DOHH2 (cell line): ENCODE measurements around the gene CHCHD6.

ENCODE experiments used
- H3F3A ChIP-seq: fragments of 200-600 bp; sonication (generic), shearing (Covaris generic); 2 replicates; pipeline ENCODE4 v1.6.0; 2016; ENCODE audit warnings: antibody characterized with exemption, mild to moderate bottlenecking; ENCODE audit not compliant: control insufficient read depth, insufficient read depth
- H3K27ac ChIP-seq: fragments of 200-600 bp; sonication (generic); 2 replicates; pipeline ENCODE4 v1.5.1; 2014; ENCODE audit warnings: low read depth, mild to moderate bottlenecking, low read length, moderate library complexity
- H3K27me3 ChIP-seq: fragments of 200-600 bp; sonication (generic); 2 replicates; pipeline ENCODE4 v1.6.1; 2014; ENCODE audit warnings: mild to moderate bottlenecking, low read length, mixed read lengths; ENCODE audit not compliant: control insufficient read depth
- H3K36me3 ChIP-seq: fragments of 200-600 bp; sonication (generic); 2 replicates; pipeline ENCODE4 v1.6.1; 2014; ENCODE audit warnings: mild to moderate bottlenecking, low read length, moderate library complexity, mixed read lengths; ENCODE audit not compliant: control insufficient read depth
- H3K4me1 ChIP-seq: fragments of 200-600 bp; sonication (generic); 2 replicates; pipeline ENCODE4 v1.6.1; 2014; ENCODE audit warnings: mild to moderate bottlenecking, low read length, mixed read lengths; ENCODE audit not compliant: control insufficient read depth
- H3K4me2 ChIP-seq: fragments of 200-600 bp; sonication (generic); 2 replicates; pipeline ENCODE4 v1.6.0; 2014; ENCODE audit warnings: mild to moderate bottlenecking, low read length, moderate library complexity
- H3K4me3 ChIP-seq: fragments of 200-600 bp; sonication (generic); 2 replicates; pipeline ENCODE4 v1.5.1; 2014; ENCODE audit warnings: mild to moderate bottlenecking, low read length, mixed read lengths
- H3K79me2 ChIP-seq: fragments of 200-600 bp; sonication (generic); 2 replicates; pipeline ENCODE4 v1.6.1; 2014; ENCODE audit warnings: mild to moderate bottlenecking, low read length, mixed read lengths; ENCODE audit not compliant: control insufficient read depth
- H3K9me2 ChIP-seq: fragments of 200-600 bp; sonication (generic); replicated peaks from 2 replicates; pipeline ENCODE4 v1.6.1; 2014; ENCODE audit warnings: mild to moderate bottlenecking, low read length, mixed read lengths; ENCODE audit not compliant: control insufficient read depth
- H3K9me3 ChIP-seq: fragments of 200-600 bp; sonication (generic); 2 replicates; pipeline ENCODE4 v1.6.1; 2014; ENCODE audit warnings: antibody characterized with exemption, low read length, mixed read lengths; ENCODE audit not compliant: control insufficient read depth, insufficient read depth
- H4K20me1 ChIP-seq: fragments of 200-600 bp; sonication (generic); 2 replicates; pipeline ENCODE4 v1.6.0; 2014; ENCODE audit warnings: low read depth, mild to moderate bottlenecking, antibody characterized with exemption, low read length, moderate library complexity; ENCODE audit not compliant: control insufficient read depth, insufficient read depth
- EZH2phosphoT487 ChIP-seq: fragments of 200-600 bp; sonication (generic); IDR thresholded peaks from 2 replicates; pipeline ENCODE4 v1.6.1; 2017; ENCODE audit warnings: borderline replicate concordance, mild to moderate bottlenecking, antibody characterized with exemption, low read length, moderate library complexity, mixed read lengths
- TF ChIP-seq, protein P1 (sequence below): fragments of 200-600 bp; sonication (generic); IDR thresholded peaks from one replicate; pipeline ENCODE4 v1.5.1; 2014; ENCODE audit warnings: antibody characterized with exemption, mild to moderate bottlenecking, low read depth, low read length; ENCODE audit not compliant: poor library complexity, severe bottlenecking

Gene CHCHD6

DNA sequence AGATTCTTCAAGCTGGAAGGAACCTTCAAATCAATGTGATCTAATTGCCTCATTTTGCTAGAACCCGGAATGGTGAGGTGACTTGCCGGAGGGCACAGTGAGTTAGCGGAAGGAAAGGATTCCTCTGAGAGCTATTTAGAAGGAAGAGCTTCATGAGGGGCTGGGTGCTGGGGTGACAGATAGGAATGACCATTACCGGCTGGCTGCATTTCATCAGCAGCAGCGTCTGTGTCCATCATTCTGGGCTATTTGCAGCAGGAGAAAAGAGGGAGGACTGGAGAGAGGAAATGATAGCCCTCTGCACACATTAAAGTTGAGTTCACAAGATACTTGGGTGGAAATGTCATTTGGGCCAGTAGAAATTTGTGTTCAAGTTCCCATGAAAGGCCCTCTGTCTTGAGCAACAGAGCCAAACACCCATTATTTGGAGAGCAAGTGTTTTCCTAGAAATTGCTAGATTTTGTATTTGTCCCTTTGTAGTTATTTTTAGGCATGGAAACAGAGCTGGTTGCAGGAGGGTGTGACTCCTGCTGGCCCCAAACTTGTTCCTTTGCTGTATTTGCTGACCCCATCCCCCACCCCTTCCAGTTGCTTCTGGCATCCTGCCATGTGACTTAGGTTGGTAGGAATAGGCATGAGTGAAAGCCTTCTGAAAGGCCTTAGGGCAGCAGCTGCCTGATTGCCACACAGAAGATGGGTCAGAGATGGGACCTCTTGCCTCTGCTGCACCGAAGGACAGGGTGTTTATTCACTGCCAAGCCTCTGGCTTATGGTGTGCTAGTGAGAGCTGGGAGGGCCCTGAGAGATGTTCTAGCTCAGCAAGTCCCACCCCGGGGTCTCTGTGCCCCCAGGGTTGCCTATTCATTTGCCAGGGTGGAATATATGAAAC is 191.4 kb downstream of the CHCHD6 start:
- no peaks in the 10 kb centered on the region for H3K27me3 ChIP-seq
- no peaks in the 10 kb centered on the region for H3K9me2 ChIP-seq
- H3K79me2 ChIP-seq = no peaks in the 10 kb centered on the region
- no peaks in the 10 kb centered on the region for H3K4me1 ChIP-seq
- H3F3A ChIP-seq = no peaks in the 10 kb centered on the region
- H3K27ac ChIP-seq = no peak overlapping the region
- H3K9me3 ChIP-seq = no peaks in the 10 kb centered on the region
- no peak overlapping the region for H3K4me3 ChIP-seq
- no peak for TF ChIP-seq EZH2phosphoT487
- TF ChIP-seq, protein P1, sequence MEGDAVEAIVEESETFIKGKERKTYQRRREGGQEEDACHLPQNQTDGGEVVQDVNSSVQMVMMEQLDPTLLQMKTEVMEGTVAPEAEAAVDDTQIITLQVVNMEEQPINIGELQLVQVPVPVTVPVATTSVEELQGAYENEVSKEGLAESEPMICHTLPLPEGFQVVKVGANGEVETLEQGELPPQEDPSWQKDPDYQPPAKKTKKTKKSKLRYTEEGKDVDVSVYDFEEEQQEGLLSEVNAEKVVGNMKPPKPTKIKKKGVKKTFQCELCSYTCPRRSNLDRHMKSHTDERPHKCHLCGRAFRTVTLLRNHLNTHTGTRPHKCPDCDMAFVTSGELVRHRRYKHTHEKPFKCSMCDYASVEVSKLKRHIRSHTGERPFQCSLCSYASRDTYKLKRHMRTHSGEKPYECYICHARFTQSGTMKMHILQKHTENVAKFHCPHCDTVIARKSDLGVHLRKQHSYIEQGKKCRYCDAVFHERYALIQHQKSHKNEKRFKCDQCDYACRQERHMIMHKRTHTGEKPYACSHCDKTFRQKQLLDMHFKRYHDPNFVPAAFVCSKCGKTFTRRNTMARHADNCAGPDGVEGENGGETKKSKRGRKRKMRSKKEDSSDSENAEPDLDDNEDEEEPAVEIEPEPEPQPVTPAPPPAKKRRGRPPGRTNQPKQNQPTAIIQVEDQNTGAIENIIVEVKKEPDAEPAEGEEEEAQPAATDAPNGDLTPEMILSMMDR = no peak
- no peaks in the 10 kb centered on the region for H3K36me3 ChIP-seq
- no peaks in the 10 kb centered on the region for H4K20me1 ChIP-seq
- no peak overlapping the region for H3K4me2 ChIP-seq

DNA sequence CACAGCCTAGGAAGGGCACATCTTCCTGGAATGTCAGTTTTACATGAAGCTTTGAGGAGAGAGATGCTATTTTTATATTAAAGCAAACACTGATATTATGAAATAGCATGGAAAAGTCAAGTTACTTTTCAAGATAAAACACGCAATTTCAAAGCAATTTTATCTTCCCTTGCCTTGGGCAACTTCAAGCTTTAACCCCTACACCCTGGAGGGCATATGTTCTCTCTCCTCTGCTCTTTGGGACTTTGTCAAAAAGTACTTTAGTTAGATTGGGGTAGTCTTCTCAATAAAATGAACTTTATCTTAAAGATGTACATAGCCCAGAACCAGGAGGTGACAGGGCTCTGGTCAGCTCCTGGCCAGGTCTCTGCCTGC is 192.0 kb downstream of the CHCHD6 start:
- no peaks in the 10 kb centered on the region for H3K4me1 ChIP-seq

DNA sequence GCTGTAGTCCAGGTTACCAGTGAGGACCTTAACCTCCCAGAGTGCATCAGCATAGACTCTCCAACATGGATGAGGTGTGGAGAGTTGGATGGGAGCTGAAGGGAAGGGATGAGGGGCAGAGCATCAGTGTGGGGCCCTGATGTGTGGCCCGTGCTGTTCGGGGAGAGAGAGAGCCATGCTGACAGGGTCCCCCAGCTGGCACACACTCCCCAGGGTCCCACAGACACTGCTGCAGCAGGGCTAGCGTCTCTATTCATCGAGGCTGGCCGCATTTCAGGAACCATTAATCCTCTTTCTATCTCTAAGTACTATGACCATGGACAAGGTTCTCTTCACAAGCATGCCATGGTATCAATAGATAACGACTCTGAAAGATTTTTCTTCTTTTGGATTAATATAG is 192.9 kb downstream of the CHCHD6 start:
- Histone ChIP-seq H3K4me1 (no peaks in the 10 kb centered on the region), H3K36me3 (no peaks in the 10 kb centered on the region), H3K4me3 (no peak overlapping the region), H3K9me3 (no peaks in the 10 kb centered on the region), H3K4me2 (no peak overlapping the region), H3F3A (no peaks in the 10 kb centered on the region), H3K9me2 (no peaks in the 10 kb centered on the region), H3K79me2 (no peaks in the 10 kb centered on the region), H3K27me3 (no peaks in the 10 kb centered on the region), H3K27ac (no peak overlapping the region), H4K20me1 (no peaks in the 10 kb centered on the region)
- TF ChIP-seq, protein P1 = no peak
- TF ChIP-seq EZH2phosphoT487 = no peak

More for the DNA sequence above, 192.0 kb downstream of the CHCHD6 start:
- Histone ChIP-seq H3K4me3 (no peak overlapping the region), H3K27me3 (no peaks in the 10 kb centered on the region), H3F3A (no peaks in the 10 kb centered on the region), H3K79me2 (no peaks in the 10 kb centered on the region), H3K36me3 (no peaks in the 10 kb centered on the region), H3K9me3 (no peaks in the 10 kb centered on the region), H3K27ac (no peak overlapping the region), H3K9me2 (no peaks in the 10 kb centered on the region), H3K4me2 (no peak overlapping the region), H4K20me1 (no peaks in the 10 kb centered on the region)
- no peak for TF ChIP-seq EZH2phosphoT487
- TF ChIP-seq, protein P1 = no peak
